AG09319 (cell line): ENCODE results near the gene MRPS27.
"Not testable (repeated sequence)": the region's sequence is repeated elsewhere in the genome, so short reads cannot be mapped to it uniquely, and the experiment has no call there.

ENCODE experiments used
- DNase-seq: peaks from one replicate; pipeline ENCODE4 v3.0.0-alpha.2; 2010; ENCODE audit warnings: low read depth; ENCODE audit errors: extremely low read depth
- CTCF ChIP-seq: IDR thresholded peaks from 2 replicates; pipeline ENCODE4 v1.5.1; 2011; ENCODE audit warnings: low read depth, mild to moderate bottlenecking, inconsistent platforms, low read length, moderate library complexity

The MRPS27 gene

GRCh38 chr5:72298711-72299110, 21.3 kb downstream of the MRPS27 start:
- DNase-seq, result no peak
- no peak for TF ChIP-seq CTCF

- not testable (repeated sequence) for DNase-seq
These were observed 21.9 kb downstream of the MRPS27 start for GRCh38 chr5:72298136-72298535.

- TF ChIP-seq CTCF, result no peak
- DNase-seq, result no peak
These were observed 23.8 kb downstream of the MRPS27 start for GRCh38 chr5:72296256-72296655.

- TF ChIP-seq CTCF, result no peak
- no peak for DNase-seq
These were observed 24.5 kb downstream of the MRPS27 start for GRCh38 chr5:72295539-72295938.

GRCh38 chr5:72294473-72294872, 25.6 kb downstream of the MRPS27 start:
- no peak for TF ChIP-seq CTCF
- no peak for DNase-seq

- DNase-seq, result no peak
These were observed 26.5 kb downstream of the MRPS27 start for GRCh38 chr5:72293495-72294055.

GRCh38 chr5:72292411-72292810, 27.6 kb downstream of the MRPS27 start:
- no peak for TF ChIP-seq CTCF
- no peak for DNase-seq

More at GRCh38 chr5:72293495-72294055, 26.5 kb downstream of the MRPS27 start:
- TF ChIP-seq CTCF, result no peak

- no peak for DNase-seq
- TF ChIP-seq CTCF, result no peak
These were observed 28.4 kb downstream of the MRPS27 start for GRCh38 chr5:72291601-72292000.
